Panc1 (cell line): Measurements from ENCODE around the gene PIWIL4.

ENCODE experiments used
- CTCF ChIP-seq: fragments of 450-650 bp; IDR thresholded peaks from 2 replicates; pipeline ENCODE4 v1.5.1; 2017; ENCODE audit warnings: mild to moderate bottlenecking
- POLR2AphosphoS5 ChIP-seq: IDR thresholded peaks from 2 replicates; pipeline ENCODE4 v1.6.1; 2012; ENCODE audit warnings: mild to moderate bottlenecking, low read depth, low read length, moderate library complexity
- REST ChIP-seq, 2 experiments: IDR thresholded peaks; 2 replicates each; pipeline ENCODE4 v1.6.1; 2011 to 2012; ENCODE audit warnings: low read depth in 2 of 2, control low read depth in 1 of 2, low read length in 1 of 2, mild to moderate bottlenecking in 1 of 2, moderate library complexity in 1 of 2; ENCODE audit not compliant: insufficient read depth in 1 of 2

- TF ChIP-seq CTCF (no peak), REST (IDR thresholded peaks at IDR 0.05; ENCODE audit: insufficient read depth in 1 of 2, low read depth in 2 of 2, low read length in 1 of 2) (no peak), POLR2AphosphoS5 (no peak)
Measured at GRCh38 chr11:94661444-94661843, 94.3 kb downstream of the PIWIL4 start.
